Stimulated activated CD8-positive, alpha-beta memory T cell treated with anti-CD3 and anti-CD28 coated beads, Interleukin-15, amount 100 ng/mL, for 4 hours (primary cell): ENCODE results near the gene ITGAE.

Source experiments
- DNase-seq, 2 donors: peaks; one replicate each; pipeline ENCODE4 v3.0.0-alpha.2; 2020; ENCODE audit warnings: low read depth in 2 of 2

ITGAE gene

GRCh38 chr17:3667366-3668278 is 133.4 kb downstream of the ITGAE start:
- no peak for DNase-seq

- DNase-seq = no peak
These were observed 134.5 kb downstream of the ITGAE start for GRCh38 chr17:3666516-3666915.

GRCh38 chr17:3665834-3666233 is 135.2 kb downstream of the ITGAE start:
- DNase-seq = no peak
